GM10266 (cell line): ENCODE data around the gene DUSP10.

ENCODE experiments used
- DNase-seq: peaks from one replicate; pipeline ENCODE4 v3.0.0; 2012; ENCODE audit errors: extremely low spot score
- CTCF ChIP-seq: IDR thresholded peaks from 2 replicates; pipeline ENCODE4 v1.5.1; 2012; ENCODE audit warnings: mild to moderate bottlenecking, low read depth; ENCODE audit not compliant: control insufficient read depth, insufficient read depth; ENCODE audit errors: missing control alignments

DUSP10 gene

GRCh38 chr1:221699978-221700519 lies 41.8 kb downstream of the DUSP10 start:
- no peak for TF ChIP-seq CTCF
- DNase-seq: no peak

GRCh38 chr1:221699577-221699976 lies 42.3 kb downstream of the DUSP10 start:
- DNase-seq: no peak
- no peak for TF ChIP-seq CTCF

- DNase-seq: no peak
- no peak for TF ChIP-seq CTCF
Measured at GRCh38 chr1:221698579-221699349, 43.1 kb downstream of the DUSP10 start.

- DNase-seq: no peak
- TF ChIP-seq CTCF: no peak
Measured at GRCh38 chr1:221697923-221698425, 43.9 kb downstream of the DUSP10 start.

GRCh38 chr1:221696718-221697461 lies 45.0 kb downstream of the DUSP10 start:
- DNase-seq: no peak
- TF ChIP-seq CTCF: no peak

GRCh38 chr1:221696027-221696426 lies 45.9 kb downstream of the DUSP10 start:
- TF ChIP-seq CTCF: no peak
- DNase-seq: no peak
